ENCODE measurements around the gene SARNP. TPM values are rescaled to one million over a fixed set of nuclear protein-coding genes. Genes with fewer than 3 reads are reported as not detected.
A peak's percentile ranks its signal among the peaks of the same experiment; 100 is the strongest.

Gene SARNP
- total and polyA plus RNA-seq, 9 of the 15 experiments (the other 6 are each of a cell fraction or from before 2014, with no cell fraction given), result 70.1 to 400 (median 198) TPM

DNA sequence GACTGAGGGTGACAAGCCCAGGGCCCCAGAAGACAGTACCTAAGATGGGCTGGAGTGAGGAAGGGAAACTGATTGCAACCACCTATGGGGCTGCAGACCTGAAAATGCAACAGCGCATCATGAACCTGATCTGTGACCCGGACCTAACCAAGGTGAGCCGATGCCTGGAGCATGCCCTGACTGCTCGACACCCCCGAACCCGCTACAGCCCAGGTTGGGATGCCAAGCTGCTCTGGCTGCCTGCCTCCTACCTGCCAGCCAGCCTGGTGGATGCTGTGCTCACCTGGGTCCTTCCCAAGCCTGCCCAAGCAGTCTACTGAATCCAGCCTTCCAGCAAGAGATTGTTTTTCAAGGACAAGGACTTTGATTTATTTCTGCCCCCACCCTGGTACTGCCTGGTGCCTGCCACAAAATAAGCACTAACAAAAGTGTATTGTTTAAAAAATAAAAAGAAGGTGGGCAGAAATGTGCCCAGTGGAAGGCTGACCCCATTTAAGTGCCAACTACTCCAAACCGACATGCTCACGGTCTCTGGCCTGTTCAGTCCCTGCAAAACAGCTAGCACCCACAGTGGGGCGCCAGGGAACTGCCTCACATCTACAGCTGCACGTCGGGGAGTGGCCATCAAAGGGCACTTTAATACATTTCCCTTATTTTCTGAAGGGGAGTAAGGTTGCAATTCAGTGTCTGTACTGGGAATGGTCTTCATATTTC lies 93.1 kb downstream of the SARNP start (continued):
- TF ChIP-seq, protein P1, sequence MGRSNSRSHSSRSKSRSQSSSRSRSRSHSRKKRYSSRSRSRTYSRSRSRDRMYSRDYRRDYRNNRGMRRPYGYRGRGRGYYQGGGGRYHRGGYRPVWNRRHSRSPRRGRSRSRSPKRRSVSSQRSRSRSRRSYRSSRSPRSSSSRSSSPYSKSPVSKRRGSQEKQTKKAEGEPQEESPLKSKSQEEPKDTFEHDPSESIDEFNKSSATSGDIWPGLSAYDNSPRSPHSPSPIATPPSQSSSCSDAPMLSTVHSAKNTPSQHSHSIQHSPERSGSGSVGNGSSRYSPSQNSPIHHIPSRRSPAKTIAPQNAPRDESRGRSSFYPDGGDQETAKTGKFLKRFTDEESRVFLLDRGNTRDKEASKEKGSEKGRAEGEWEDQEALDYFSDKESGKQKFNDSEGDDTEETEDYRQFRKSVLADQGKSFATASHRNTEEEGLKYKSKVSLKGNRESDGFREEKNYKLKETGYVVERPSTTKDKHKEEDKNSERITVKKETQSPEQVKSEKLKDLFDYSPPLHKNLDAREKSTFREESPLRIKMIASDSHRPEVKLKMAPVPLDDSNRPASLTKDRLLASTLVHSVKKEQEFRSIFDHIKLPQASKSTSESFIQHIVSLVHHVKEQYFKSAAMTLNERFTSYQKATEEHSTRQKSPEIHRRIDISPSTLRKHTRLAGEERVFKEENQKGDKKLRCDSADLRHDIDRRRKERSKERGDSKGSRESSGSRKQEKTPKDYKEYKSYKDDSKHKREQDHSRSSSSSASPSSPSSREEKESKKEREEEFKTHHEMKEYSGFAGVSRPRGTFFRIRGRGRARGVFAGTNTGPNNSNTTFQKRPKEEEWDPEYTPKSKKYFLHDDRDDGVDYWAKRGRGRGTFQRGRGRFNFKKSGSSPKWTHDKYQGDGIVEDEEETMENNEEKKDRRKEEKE (IDR thresholded peaks at IDR 0.05; ENCODE audit: borderline replicate concordance in 1 of 2, control insufficient read depth in 1 of 2, low read depth in 2 of 2, low read length in 1 of 2), result 0 out of 4 replicates have a peak, but pooled peaks of 1 of the 2 experiments have one; percentile 19
- TF ChIP-seq SMC3 (conservative IDR thresholded peaks at IDR 0.05; ENCODE audit: insufficient read depth, low read depth, low read length), result peak; percentile 77; the same call in 1 of the 2 replicates
- TF ChIP-seq, protein P2, sequence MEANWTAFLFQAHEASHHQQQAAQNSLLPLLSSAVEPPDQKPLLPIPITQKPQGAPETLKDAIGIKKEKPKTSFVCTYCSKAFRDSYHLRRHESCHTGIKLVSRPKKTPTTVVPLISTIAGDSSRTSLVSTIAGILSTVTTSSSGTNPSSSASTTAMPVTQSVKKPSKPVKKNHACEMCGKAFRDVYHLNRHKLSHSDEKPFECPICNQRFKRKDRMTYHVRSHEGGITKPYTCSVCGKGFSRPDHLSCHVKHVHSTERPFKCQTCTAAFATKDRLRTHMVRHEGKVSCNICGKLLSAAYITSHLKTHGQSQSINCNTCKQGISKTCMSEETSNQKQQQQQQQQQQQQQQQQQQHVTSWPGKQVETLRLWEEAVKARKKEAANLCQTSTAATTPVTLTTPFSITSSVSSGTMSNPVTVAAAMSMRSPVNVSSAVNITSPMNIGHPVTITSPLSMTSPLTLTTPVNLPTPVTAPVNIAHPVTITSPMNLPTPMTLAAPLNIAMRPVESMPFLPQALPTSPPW (CRISPR knock-in tag; IDR thresholded peaks at IDR 0.05), result peak; percentile 30; the same call in 1 of the 2 replicates
- TF ChIP-seq, protein P3, sequence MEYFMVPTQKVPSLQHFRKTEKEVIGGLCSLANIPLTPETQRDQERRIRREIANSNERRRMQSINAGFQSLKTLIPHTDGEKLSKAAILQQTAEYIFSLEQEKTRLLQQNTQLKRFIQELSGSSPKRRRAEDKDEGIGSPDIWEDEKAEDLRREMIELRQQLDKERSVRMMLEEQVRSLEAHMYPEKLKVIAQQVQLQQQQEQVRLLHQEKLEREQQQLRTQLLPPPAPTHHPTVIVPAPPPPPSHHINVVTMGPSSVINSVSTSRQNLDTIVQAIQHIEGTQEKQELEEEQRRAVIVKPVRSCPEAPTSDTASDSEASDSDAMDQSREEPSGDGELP (CRISPR knock-in tag; IDR thresholded peaks at IDR 0.05; ENCODE audit: borderline replicate concordance), result peak; percentile 83
- TF ChIP-seq RUNX1 (IDR thresholded peaks at IDR 0.05; ENCODE audit: low read depth), result no peak
- no peak for TF ChIP-seq LCOR (CRISPR knock-in tag; IDR thresholded peaks at IDR 0.05)
- peak in 1 of 3 experiments; percentile 27 for TF ChIP-seq YY1 (IDR thresholded peaks at IDR 0.05; ENCODE audit: borderline replicate concordance in 1 of 3, control insufficient read depth in 1 of 3, extremely low read depth in 1 of 3, insufficient read depth in 3 of 3, insufficient read length in 1 of 3, insufficient replicate concordance in 2 of 3, low read depth in 1 of 3, low read length in 2 of 3)
- TF ChIP-seq KLF16 (IDR thresholded peaks at IDR 0.05), result 0 out of 2 replicates have a peak, but pooled peaks have one; percentile 35
- TF ChIP-seq, protein P4, sequence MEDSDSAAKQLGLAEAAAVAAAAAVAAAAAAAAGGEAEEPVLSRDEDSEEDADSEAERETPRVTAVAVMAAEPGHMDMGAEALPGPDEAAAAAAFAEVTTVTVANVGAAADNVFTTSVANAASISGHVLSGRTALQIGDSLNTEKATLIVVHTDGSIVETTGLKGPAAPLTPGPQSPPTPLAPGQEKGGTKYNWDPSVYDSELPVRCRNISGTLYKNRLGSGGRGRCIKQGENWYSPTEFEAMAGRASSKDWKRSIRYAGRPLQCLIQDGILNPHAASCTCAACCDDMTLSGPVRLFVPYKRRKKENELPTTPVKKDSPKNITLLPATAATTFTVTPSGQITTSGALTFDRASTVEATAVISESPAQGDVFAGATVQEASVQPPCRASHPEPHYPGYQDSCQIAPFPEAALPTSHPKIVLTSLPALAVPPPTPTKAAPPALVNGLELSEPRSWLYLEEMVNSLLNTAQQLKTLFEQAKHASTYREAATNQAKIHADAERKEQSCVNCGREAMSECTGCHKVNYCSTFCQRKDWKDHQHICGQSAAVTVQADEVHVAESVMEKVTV (CRISPR knock-in tag; IDR thresholded peaks at IDR 0.05), result peak; percentile 65
- TF ChIP-seq ZNF12 (CRISPR knock-in tag; IDR thresholded peaks at IDR 0.05), result no peak
- TF ChIP-seq RBFOX2 (IDR thresholded peaks at IDR 0.05; ENCODE audit: low read depth, low read length), result peak; percentile 37; the same call in 1 of the 2 replicates
- peak; percentile 64 to 76 for TF ChIP-seq RAD21 (CRISPR knock-in tag; conservative IDR thresholded peaks at IDR 0.05 in 1 of 2, IDR thresholded peaks at IDR 0.05 in 1 of 2)
- TF ChIP-seq SP1 (CRISPR knock-in tag; IDR thresholded peaks at IDR 0.05), result 0 out of 2 replicates have a peak, but pooled peaks have one; percentile 22

Measured in K562 (cell line).